ENCODE results near the gene POLA1. TPM values are rescaled to one million over a fixed set of nuclear protein-coding genes. Genes with fewer than 3 reads are reported as not detected.

POLA1 gene
- polyA plus RNA-seq, 1 donor from 2014 or later: 5.8 TPM

GRCh38 chrX:24886916-24887315 lies 193.2 kb downstream of the POLA1 start:
- no peaks in the 10 kb centered on the region for H3K9me3 ChIP-seq (ENCODE audit: low read length)
- H3K4me2 ChIP-seq (ENCODE audit: low read length): no peak overlapping the region
- H3K79me2 ChIP-seq (replicated peaks; ENCODE audit: insufficient read depth, low read length): no peaks in the 10 kb centered on the region
- TF ChIP-seq CTCF (IDR thresholded peaks at IDR 0.05; ENCODE audit: poor library complexity, severe bottlenecking) (no peak), EP300 (conservative IDR thresholded peaks at IDR 0.05; ENCODE audit: poor library complexity, severe bottlenecking) (no peak), EZH2 (IDR thresholded peaks at IDR 0.05; ENCODE audit: borderline replicate concordance, insufficient read depth, low read length, poor library complexity, severe bottlenecking) (no peak), REST (IDR thresholded peaks at IDR 0.05; ENCODE audit: borderline replicate concordance) (no peak), SMC3 (conservative IDR thresholded peaks at IDR 0.05; ENCODE audit: poor library complexity) (no peak), TAF1 (IDR thresholded peaks at IDR 0.05; ENCODE audit: low read depth) (no peak), POLR2AphosphoS5 (IDR thresholded peaks at IDR 0.05) (no peak), MXI1 (conservative IDR thresholded peaks at IDR 0.05; ENCODE audit: poor library complexity, severe bottlenecking) (no peak), RAD21 (conservative IDR thresholded peaks at IDR 0.05) (no peak)
- no peak overlapping the region for H2AFZ ChIP-seq (ENCODE audit: low read depth, low read length)
- no peaks in the 10 kb centered on the region for H3K27me3 ChIP-seq (ENCODE audit: insufficient read depth, low read depth, low read length)
- H3K9ac ChIP-seq (ENCODE audit: low read length): no peak overlapping the region
- H3K9me2 ChIP-seq (ENCODE audit: insufficient read depth, low read length): no peaks in the 10 kb centered on the region
- no peak overlapping the region for H3K27ac ChIP-seq (ENCODE audit: low read length)
- no peak overlapping the region for H3K4me3 ChIP-seq (ENCODE audit: low read length)
- H3K36me3 ChIP-seq (ENCODE audit: insufficient read depth, low read length): no peaks in the 10 kb centered on the region
- no peaks in the 10 kb centered on the region for H3F3A ChIP-seq (ENCODE audit: insufficient read depth, low read length, poor library complexity, severe bottlenecking)
- no peaks in the 10 kb centered on the region for H4K20me1 ChIP-seq (ENCODE audit: insufficient read depth)

- H3K4me3 ChIP-seq (ENCODE audit: low read length): no peak overlapping the region
- no peaks in the 10 kb centered on the region for H3K27me3 ChIP-seq (ENCODE audit: insufficient read depth, low read depth, low read length)
- no peak for TF ChIP-seq REST (IDR thresholded peaks at IDR 0.05; ENCODE audit: borderline replicate concordance)
- no peak for TF ChIP-seq EZH2 (IDR thresholded peaks at IDR 0.05; ENCODE audit: borderline replicate concordance, insufficient read depth, low read length, poor library complexity, severe bottlenecking)
- TF ChIP-seq SMC3 (conservative IDR thresholded peaks at IDR 0.05; ENCODE audit: poor library complexity): no peak
- TF ChIP-seq POLR2AphosphoS5 (IDR thresholded peaks at IDR 0.05): no peak
- no peak for TF ChIP-seq RAD21 (conservative IDR thresholded peaks at IDR 0.05)
- TF ChIP-seq EP300 (conservative IDR thresholded peaks at IDR 0.05; ENCODE audit: poor library complexity, severe bottlenecking): no peak
- no peak for TF ChIP-seq MXI1 (conservative IDR thresholded peaks at IDR 0.05; ENCODE audit: poor library complexity, severe bottlenecking)
- no peak for TF ChIP-seq TAF1 (IDR thresholded peaks at IDR 0.05; ENCODE audit: low read depth)
- no peak for TF ChIP-seq CTCF (IDR thresholded peaks at IDR 0.05; ENCODE audit: poor library complexity, severe bottlenecking)
- no peak overlapping the region for H3K9ac ChIP-seq (ENCODE audit: low read length)
- no peaks in the 10 kb centered on the region for H3K36me3 ChIP-seq (ENCODE audit: insufficient read depth, low read length)
- H3K9me3 ChIP-seq (ENCODE audit: low read length): no peaks in the 10 kb centered on the region
- H3K27ac ChIP-seq (ENCODE audit: low read length): no peak overlapping the region
- no peak overlapping the region for H3K4me2 ChIP-seq (ENCODE audit: low read length)
- no peaks in the 10 kb centered on the region for H3F3A ChIP-seq (ENCODE audit: insufficient read depth, low read length, poor library complexity, severe bottlenecking)
- no peaks in the 10 kb centered on the region for H4K20me1 ChIP-seq (ENCODE audit: insufficient read depth)
- H2AFZ ChIP-seq (ENCODE audit: low read depth, low read length): no peak overlapping the region
- no peaks in the 10 kb centered on the region for H3K79me2 ChIP-seq (replicated peaks; ENCODE audit: insufficient read depth, low read length)
- H3K9me2 ChIP-seq (ENCODE audit: insufficient read depth, low read length): no peaks in the 10 kb centered on the region
Observed at GRCh38 chrX:24890677-24891076, 197.0 kb downstream of the POLA1 start.
